Activated CD4-positive, alpha-beta T cell treated with anti-CD3 and anti-CD28 coated beads, Interleukin-2, amount 50 U/mL, for 48 hours (primary cell): ENCODE data around the gene LENG1.
A peak's percentile ranks its signal among the peaks of the same experiment; 100 is the strongest.
"Not testable (repeated sequence)": the region's sequence is repeated elsewhere in the genome, so short reads cannot be mapped to it uniquely, and the experiment has no call there.

Experiments used
- DNase-seq, 2 experiments: peaks; one replicate each; pipeline ENCODE4 v3.0.0-alpha.2; 2020

The LENG1 gene

GRCh38 chr19:54189145-54189734, 29.7 kb upstream of the LENG1 start, which contains the start of gene MBOAT7:
Gene MBOAT7, minus strand, starts transcription at chr19:54189580. Its CDS starts 1,072 bp downstream, at chr19:54188508.
- DNase-seq, result no peak

- DNase-seq, result peak; percentile 65 to 78
Observed at GRCh38 chr19:54188215-54188871, 28.8 kb upstream of the LENG1 start.

GRCh38 chr19:54186934-54187381, 27.4 kb upstream of the LENG1 start:
- DNase-seq, result no peak

- DNase-seq, result no peak
Observed at GRCh38 chr19:54186351-54186750, 26.8 kb upstream of the LENG1 start.

GRCh38 chr19:54183431-54183830, 23.9 kb upstream of the LENG1 start:
- DNase-seq, result no peak

GRCh38 chr19:54181894-54182293, 22.4 kb upstream of the LENG1 start:
- DNase-seq, result not testable (repeated sequence)

- no peak for DNase-seq
Observed at GRCh38 chr19:54180691-54181091, 21.2 kb upstream of the LENG1 start.

- no peak for DNase-seq
Observed at GRCh38 chr19:54179921-54180461, 20.5 kb upstream of the LENG1 start.

GRCh38 chr19:54179262-54179852, 19.8 kb upstream of the LENG1 start:
- DNase-seq, result no peak

GRCh38 chr19:54178581-54179261, 19.2 kb upstream of the LENG1 start:
- DNase-seq, result no peak

GRCh38 chr19:54173951-54174834, 14.7 kb upstream of the LENG1 start:
- DNase-seq, result no peak

GRCh38 chr19:54173359-54173699, 13.8 kb upstream of the LENG1 start:
- DNase-seq, result no peak

- DNase-seq, result peak in 1 of 2 experiments; percentile 24
Observed at GRCh38 chr19:54172471-54173358, 13.2 kb upstream of the LENG1 start, which contains the start of gene TMC4. Gene TMC4, minus strand, starts transcription at chr19:54173160. Its CDS starts 43 bp downstream, at chr19:54173117.

- not testable (repeated sequence) for DNase-seq
Observed at GRCh38 chr19:54171736-54172431, 12.4 kb upstream of the LENG1 start.

- DNase-seq, result no peak
Observed at GRCh38 chr19:54169149-54169740, 9.7 kb upstream of the LENG1 start.

GRCh38 chr19:54168174-54168917, 8.8 kb upstream of the LENG1 start:
- DNase-seq, result peak; percentile 98

GRCh38 chr19:54165222-54165621, 5.7 kb upstream of the LENG1 start:
- DNase-seq, result no peak

- DNase-seq, result peak; percentile 81
Observed at GRCh38 chr19:54164369-54165068, 5.0 kb upstream of the LENG1 start.

GRCh38 chr19:54162884-54163283, 3.4 kb upstream of the LENG1 start:
- DNase-seq, result no peak
